WI38 (cell line): ENCODE data around the gene UCHL5.

ENCODE experiments used
- H3K4me3 ChIP-seq: 2 replicates; pipeline ENCODE4 v1.5.1; 2011; ENCODE audit warnings: low read depth, mild to moderate bottlenecking, control low read depth, low read length
- TF ChIP-seq, protein P1 (sequence below): IDR thresholded peaks from 2 replicates; pipeline ENCODE4 v1.5.1; 2012; ENCODE audit warnings: low read depth, mild to moderate bottlenecking, control low read depth, low read length

The UCHL5 gene

DNA sequence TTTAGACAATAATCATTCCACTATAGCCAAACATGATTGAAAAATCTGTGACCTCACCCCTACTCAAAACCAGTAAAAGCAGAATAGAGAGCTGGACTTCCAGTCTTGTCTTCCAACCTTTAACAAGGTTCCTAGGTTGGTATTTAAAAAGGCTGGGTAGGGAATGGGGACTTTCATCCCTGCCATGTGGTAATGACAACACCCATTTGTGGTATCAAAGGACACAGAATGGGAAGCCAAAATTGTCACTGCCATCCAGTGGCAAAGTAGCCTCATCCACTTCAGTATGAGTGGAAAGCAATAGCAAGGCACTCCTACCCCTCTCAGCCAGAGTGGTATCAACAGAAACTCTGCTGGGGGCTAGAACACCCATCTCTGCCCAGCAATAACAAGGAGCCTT lies 33.9 kb downstream of the UCHL5 start:
- H3K4me3 ChIP-seq, result no peak overlapping the region
- TF ChIP-seq, protein P1, sequence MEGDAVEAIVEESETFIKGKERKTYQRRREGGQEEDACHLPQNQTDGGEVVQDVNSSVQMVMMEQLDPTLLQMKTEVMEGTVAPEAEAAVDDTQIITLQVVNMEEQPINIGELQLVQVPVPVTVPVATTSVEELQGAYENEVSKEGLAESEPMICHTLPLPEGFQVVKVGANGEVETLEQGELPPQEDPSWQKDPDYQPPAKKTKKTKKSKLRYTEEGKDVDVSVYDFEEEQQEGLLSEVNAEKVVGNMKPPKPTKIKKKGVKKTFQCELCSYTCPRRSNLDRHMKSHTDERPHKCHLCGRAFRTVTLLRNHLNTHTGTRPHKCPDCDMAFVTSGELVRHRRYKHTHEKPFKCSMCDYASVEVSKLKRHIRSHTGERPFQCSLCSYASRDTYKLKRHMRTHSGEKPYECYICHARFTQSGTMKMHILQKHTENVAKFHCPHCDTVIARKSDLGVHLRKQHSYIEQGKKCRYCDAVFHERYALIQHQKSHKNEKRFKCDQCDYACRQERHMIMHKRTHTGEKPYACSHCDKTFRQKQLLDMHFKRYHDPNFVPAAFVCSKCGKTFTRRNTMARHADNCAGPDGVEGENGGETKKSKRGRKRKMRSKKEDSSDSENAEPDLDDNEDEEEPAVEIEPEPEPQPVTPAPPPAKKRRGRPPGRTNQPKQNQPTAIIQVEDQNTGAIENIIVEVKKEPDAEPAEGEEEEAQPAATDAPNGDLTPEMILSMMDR, result no peak

DNA sequence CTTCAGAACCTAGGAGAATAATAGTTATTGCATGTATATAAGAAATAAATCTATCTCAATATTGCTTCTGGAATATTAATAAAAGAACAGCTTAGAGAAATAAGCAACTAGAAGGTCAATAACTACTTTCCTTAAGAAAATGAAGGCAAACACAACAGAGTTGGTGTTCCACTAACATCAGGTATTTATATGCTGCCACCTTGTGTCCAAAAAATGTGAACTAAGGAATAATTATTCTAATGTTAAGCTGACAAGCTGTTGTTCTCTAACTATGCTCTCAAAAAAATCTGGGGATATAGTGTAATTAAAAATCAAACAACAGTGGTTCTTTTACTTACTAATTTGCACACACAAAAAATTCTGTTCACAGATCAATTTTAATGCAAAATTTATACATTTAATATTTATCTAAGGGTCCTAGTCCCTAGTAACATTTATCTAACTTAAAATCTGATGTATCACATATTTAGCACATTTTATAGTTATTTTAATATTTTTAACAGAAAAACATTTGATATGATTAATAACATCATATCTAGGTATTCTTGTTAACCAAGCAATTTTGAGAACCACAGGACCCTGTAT lies 39.6 kb downstream of the UCHL5 start:
- TF ChIP-seq, protein P1, result no peak
- no peak overlapping the region for H3K4me3 ChIP-seq

DNA sequence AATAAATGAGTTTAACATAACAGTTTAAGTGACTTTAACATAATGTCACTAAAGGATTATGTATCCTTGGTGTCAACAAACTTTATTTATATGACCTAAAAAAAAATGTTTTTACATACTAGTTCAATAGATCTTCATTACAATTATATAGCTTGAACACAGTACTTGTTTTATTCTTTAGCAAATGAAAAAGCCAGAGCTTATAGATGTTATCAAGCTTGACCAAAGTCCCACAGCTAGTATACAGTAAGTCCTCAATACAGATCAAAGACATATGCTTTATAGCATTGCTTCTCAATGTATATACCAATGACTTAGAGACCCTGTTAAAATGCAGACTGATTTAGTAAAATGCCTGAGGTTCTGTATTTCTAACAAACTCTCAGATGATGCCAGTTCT lies 42.4 kb downstream of the UCHL5 start:
- H3K4me3 ChIP-seq, result no peak overlapping the region
- TF ChIP-seq, protein P1, result no peak

DNA sequence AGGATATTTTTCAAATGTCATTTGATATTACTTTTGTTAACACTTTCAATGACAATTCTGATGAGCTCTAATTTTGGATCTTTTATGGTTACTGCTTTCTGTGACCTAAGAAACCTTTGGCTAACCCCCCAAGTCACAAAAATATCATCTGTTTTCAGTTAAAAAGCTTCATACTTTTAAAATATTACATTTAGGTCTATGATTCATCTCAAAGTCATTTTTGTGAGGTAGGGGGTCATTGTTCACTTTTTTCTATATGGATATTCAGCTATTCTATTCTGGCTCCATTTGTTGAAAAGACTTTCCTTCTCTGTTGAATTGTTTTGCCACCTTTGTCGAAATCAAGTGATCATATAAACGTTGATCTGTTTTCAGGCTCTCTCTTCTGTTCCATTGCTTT lies 44.8 kb downstream of the UCHL5 start:
- TF ChIP-seq, protein P1, result no peak
- no peak overlapping the region for H3K4me3 ChIP-seq

DNA sequence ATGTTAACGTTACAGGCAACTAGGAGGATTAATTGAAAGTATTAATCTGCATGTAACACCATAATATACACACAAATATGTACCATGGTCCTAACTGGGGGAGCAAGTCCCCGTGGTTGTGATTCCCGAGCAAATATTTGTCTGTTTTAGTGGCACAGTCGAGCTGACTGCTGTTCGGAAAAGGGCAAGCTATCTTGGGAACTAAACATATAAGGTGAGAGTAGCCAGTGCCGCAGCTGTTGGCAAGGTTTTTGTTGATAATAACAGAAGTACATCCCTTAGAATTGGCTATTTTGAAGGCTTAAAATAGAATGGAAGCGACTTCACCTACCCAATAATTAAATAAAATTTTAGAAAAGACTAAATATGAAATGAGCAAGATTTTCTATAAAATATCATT lies 45.5 kb downstream of the UCHL5 start:
- H3K4me3 ChIP-seq, result no peak overlapping the region
- TF ChIP-seq, protein P1, result no peak

DNA sequence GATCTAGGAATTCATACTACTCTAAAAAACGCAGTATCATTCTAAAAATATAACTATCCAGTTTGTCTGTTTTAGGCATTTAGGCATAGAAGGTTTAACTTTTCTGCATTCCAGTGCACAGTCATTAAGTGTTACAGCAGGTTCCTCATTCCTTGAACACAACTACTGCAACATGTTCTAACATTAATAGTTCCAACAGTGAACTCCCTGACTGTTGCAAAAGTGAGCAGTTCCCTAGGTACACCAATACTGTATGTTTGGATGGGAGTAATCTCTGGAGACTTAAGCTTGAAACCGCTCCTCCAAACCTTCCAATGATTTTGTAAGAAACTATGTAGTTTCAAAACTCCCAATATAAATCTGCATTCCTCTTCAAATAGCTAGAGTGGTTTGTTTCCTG lies 46.2 kb downstream of the UCHL5 start:
- no peak overlapping the region for H3K4me3 ChIP-seq

DNA sequence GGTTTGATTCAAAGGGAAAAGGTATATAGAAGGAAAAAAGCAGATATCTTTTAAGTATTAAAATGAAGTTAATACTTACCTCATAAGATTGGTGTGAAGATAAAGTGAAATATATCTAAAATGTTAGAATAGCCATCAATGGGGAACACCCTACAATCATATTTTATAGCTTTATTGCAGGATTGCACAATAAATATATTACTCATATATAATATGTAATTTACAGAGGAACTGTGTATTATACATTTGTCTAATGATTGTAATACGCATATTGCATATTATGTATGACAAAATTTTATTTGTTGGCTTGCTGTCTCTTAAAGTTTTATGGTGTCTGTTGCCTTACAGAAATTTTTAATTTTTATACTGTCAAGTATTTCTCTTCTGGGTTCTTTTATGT lies 47.8 kb downstream of the UCHL5 start:
- TF ChIP-seq, protein P1, result no peak
- H3K4me3 ChIP-seq, result no peak overlapping the region

More for the DNA sequence above, 46.2 kb downstream of the UCHL5 start:
- TF ChIP-seq, protein P1, result no peak
